Raji (cell line): ENCODE results near the gene ANKRD11.

Experiments used
- POLR2A ChIP-seq: IDR thresholded peaks from 2 replicates; pipeline ENCODE4 v1.6.1; 2011; ENCODE audit warnings: low read depth, low read length, control low read depth; ENCODE audit not compliant: insufficient read depth

The ANKRD11 gene

DNA sequence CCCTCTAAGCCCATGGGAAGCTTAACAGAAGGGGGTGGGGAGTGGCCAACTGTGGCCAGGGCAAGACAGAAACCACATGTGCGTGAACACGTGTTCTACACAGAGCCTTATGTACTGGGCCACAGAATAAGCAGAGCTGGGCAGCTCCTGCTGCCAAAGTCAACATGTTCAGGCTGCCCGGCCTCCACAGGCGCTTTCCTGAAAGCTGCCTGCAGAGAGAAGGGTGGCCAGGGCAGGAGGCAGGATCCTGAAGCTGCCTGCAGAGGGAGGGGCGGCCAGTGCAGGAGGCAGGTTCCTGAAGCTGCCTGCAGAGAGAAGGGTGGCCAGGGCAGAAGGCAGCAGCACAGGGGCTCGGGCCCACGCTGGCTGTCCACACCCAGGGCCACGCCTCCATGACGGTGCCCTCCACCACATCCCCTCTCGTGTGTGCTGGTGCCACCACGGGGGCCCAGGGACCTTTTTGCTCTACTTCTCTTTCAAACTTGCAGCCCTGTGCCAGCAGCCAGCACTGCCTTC is 79.5 kb downstream of the ANKRD11 start:
- TF ChIP-seq POLR2A: no peak

DNA sequence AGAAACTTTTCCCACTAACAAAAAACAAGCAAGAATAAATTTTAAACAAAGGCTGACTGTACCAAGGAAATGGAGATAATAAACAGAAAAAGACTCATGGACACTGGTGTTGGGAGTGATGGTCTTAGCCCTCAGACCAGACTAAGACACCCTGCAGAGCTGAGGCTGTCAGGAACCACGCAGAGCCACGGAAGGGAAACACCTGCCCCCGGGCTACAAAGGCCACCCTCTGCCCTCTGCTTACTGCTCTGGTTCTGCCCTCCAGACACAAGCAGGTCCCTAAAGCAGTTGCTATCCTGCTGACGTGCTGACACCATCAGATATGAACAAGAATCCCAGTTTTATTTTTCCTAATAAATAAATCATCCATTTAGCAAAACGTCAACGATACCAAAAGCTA is 80.0 kb downstream of the ANKRD11 start:
- TF ChIP-seq POLR2A: no peak

DNA sequence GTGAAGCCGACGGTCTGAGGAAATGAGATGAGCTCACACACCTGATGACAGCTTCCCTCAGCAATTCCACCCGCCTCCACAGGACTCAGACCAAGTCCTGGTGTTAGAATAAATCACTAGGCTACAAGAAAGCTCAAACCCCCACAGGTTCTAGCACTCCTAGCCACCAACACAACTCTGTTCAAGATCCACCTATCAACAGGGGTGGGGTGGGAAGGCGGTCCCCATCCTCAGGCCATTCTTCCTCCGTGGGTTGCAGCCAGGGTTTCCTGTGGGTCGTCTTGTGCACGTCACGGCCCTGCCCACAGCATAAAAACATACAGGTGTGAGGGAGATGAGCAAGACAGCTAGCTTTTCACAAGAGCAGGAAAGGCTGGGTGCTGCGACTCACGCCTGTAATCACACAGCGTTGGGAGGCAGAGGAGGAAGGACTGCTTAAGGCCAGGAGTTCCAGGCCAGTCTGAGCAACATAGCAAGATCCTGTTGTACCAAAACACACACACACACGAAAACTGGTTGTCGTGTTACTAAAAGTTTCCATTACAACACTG is 81.1 kb downstream of the ANKRD11 start:
- no peak for TF ChIP-seq POLR2A

DNA sequence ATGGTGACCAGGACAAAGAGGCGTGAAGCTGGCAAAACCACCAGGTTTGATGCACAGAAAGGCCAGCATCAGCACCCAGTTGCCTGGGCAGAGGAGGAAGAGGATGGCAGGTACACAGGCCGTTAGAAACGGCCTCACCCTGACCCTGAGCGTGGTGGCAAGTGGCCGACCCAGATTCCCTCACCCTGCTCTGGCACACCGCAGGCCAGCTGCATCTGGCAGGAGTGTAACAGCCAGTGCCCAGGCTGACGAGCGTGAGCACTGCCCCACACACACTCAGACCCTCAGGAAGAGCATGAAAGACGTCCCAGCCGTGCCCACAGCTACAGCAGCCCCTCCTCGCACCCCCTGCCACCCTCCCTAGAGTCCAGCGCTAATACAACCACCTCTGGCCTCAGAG is 82.0 kb downstream of the ANKRD11 start:
- TF ChIP-seq POLR2A: no peak

DNA sequence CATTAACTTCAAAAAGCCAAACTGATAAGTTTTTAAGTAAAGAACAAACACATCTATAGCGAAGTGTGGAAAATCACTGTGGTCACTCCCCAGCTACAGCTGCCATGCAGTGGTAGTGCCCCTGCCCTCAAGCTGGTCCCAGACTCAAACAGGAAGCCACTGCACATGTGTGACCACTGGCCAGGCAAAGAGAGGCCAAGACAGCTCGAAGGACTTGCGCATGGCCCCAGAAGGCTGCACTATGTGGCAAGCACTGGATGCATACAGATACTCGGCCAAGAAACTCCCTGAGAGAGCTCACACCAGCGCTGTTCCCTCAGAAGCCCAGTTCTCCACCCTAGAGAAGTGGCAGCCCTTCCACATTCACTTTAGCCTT is 82.4 kb downstream of the ANKRD11 start:
- TF ChIP-seq POLR2A: no peak

DNA sequence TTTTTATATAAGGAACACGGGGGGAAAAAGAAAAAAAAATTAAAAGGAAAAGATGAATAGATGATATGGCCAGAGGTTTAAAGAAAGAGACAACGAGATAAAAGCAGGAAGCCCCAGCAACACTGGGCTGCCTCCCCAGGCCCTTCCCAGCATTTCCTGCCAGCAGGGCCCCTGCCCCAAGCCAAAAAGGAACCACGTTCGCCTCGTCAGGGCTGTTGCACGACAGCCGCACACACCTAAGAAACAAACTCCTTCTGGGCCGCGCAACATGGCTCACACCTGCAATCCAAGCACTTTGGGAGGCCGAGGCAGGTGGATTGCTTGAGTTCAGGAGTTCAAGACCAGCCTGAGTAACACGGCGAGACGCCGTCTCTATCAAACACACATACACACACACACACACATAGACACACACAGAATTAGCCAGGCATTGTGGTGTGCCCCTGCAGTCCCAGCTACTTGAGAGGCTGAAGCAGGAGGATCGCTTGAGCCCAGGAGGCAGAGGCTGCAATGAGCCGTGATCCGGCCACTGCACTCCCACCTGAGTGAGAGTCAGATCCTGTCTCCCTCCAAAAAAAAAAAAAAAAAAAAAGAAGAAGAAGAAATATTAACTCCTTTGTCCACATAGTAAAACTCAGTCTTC is 83.0 kb downstream of the ANKRD11 start:
- TF ChIP-seq POLR2A: no peak

DNA sequence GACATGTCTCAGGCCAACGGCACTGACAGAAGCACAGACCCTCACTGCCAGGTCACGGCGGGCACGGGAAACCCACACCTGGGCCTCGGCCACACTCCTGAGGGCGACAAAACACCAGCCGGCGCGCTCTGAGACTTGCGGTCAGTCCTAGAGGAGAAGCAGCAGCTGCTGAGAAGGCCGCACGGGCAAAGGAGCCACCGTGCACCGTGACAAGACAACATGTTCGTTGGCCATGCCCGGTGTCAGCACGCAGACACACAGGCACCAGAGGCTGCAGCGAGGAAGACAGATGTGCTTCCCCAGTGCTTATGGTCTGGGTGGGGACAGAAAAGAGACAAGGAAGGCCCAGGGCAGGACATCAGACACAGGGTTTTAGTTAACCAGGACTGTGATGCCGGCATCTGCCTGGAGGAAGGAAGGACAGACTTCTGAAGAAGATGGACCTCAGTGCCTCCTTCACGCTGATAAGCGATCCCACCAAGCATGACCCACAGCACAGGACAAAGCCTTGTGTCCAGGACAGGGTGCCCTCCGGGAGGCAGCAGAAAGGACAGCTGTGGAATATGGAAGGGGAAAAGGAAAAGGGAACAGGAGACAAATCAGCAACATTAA is 84.0 kb downstream of the ANKRD11 start:
- no peak for TF ChIP-seq POLR2A

DNA sequence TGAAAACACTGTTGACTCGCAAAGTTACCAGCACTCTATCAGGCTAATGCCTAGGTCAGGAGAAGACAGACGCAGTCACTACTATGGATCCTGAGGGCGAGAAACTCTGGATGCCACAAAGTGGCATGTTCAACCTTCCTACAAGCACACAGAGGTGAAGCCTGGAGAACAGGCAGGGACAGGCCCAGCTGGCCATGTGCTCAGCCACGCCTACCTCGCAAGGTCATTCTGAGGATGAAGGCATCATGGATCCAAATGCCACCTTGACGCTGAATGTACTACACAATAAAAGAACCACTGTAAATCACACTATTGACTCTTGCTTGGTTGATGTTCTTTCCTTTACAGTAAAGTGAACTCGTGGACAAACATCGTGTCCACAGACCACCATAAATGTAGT is 85.8 kb downstream of the ANKRD11 start:
- TF ChIP-seq POLR2A: no peak

DNA sequence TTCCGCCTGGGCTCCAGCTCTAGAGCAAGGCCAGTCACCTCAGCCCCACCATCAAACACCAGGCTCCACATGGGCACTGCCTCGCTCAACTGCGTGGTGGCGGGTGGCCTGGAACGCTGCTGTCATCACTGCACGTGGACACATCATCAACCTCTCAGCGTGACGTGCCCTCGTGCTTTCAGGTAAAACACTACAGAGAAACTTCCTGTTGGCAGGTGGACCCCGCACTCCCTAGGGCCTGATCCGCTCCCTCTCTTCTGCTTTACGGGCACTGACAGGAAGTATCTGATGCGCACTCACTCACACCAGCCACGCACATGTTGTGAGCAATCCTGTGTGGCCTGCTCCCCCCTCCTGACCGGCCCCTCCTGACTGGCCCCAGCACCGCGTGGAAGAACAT is 87.4 kb downstream of the ANKRD11 start:
- no peak for TF ChIP-seq POLR2A

DNA sequence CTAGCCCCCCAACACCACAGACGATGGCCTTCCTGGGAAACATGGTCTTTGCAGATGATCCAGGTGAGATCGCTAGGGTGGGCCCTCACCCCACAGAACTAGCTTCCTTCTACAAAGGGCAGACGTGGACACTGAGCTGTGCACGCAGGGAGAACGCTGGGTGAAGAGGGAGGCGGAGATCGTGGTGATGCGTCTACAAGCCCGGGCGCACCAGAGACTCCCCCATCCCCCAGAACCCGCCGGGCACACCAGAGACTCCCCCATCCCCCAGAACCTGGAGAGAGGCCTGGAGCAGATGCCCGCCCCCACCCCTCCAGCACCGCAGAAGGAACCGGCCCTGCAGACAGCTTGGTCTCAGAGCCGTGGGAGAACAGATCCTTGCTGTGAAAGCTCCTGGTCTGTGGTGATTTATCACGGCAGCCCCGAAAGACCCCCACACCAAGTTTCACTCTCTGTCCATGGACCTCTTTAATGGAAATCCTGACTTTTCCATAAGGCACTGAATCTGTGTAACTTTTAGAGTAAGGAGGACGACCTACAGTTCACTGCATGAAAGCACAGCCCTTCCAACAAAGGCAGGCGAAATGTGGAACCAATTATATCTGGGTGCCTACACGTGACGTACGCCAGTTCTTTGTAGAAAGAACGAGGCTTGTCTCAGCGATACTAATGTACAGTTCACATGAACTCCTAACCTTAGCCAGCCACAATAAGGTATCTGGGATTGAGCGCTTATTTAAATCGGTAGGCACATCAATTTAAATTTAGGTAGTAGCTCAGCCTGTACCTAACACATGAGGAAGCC is 88.5 kb downstream of the ANKRD11 start:
- no peak for TF ChIP-seq POLR2A

DNA sequence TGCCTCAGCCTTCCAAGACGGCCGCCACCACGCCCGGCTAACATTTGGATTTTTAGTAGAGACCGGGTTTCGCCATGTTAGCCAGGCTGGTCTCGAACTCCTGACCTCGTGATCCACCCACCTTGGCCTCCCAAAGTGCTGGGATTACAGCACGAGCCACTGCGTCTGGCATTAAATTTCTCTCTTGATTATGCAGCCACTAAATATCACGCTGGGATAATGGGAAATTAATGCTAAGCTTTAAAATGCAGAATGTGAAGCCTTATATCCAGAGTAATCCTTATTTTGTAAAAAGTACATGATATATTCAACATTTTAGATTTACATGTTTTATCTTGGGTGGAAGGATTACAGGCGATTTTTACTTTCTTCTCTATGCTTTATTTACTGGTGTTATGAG is 89.2 kb downstream of the ANKRD11 start:
- no peak for TF ChIP-seq POLR2A

DNA sequence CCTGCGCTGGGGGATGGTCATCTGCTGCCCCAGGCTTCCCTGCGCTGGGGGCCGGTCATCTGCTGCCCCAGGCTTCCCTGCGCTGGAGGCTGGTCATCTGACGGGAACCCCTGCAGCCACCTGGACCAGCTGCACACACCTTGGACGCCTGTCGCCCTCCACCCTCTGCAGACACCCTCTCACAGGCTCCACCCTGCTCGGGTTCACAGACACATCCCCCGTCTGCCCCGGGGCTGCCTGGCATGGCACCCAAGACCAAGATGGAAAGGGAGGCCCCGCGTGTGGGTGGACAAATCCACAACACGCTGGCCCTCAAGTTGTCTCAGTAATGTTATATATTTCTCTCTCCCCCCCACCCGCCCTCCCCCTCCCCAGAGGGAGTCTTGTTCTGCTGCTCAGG is 89.6 kb downstream of the ANKRD11 start:
- TF ChIP-seq POLR2A: no peak

DNA sequence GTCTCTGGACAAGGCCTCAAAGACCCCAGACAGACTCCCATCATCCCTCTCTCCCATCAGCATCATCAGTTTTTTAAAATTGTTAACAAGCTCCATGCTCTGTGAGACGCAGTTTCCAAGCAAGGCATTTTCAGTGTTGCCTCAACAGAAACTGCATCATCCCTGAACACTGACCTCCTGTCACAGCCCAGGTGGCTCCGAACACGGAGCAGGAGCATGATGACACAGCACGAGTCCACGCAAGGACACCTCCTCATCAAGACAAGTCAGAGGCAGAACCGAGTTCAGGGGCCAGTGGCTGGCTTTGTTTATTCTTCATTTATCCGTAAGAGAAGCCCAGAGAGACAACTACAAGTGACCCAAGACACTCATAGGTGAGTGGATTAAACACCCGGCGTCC is 91.4 kb downstream of the ANKRD11 start:
- no peak for TF ChIP-seq POLR2A

DNA sequence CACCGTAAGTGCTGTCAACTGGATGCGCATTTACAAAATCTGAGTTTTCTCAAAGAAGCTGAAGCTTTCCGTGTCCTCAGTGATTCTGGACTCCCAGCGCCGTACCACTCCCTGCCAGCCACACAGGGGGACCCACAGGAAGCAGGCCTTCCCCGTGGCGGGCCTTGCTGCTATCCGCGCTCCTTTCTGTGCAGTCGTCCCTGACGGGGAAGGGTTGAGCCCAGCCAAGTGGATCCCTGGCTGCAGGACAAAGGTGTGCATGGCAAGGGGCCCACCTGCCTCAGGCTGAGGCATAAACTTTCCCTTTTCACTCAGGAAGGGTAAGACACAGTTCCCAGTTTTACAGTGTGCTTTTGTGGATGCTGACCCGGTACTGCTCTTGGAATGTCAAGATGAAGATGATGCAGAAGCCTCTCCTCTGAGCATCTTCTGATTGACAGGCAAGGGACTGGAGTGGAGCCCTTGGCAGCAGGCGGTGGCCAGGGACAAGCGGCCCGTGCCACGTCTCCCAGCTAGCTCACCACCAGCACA is 93.0 kb downstream of the ANKRD11 start:
- no peak for TF ChIP-seq POLR2A

DNA sequence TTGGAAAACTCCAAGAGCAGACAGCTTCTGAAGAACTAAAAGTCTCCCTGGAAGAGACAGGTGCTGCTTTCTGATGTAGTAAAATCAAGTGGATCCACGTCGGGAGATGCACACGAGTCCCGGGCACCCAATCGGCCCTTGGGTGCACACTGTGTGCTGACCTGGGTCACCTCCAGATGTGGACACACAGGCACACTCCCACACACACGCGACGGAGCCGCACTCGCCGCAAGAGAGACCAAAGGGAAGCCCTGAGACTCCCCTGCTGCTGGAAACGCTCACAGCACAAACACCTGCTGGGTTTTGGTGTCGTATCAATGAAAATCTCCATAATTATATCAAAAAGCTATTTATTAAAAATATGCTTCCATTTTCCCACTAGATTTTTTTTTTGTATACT is 94.2 kb downstream of the ANKRD11 start:
- TF ChIP-seq POLR2A: no peak
